Measurements from ENCODE around the gene MOK.

MOK gene

GRCh38 chr14:102231476-102232347 lies 73.3 kb downstream of the MOK start:
- intact Hi-C loops (cut with DNase I) = loop anchor here (10.0 kb wide), 1 partner anchor 283 kb away; no protein-coding TSS in a partner anchor
- peak in 1 of 10 donors; percentile 59 for DNase-seq

- peak in 1 of 10 donors; percentile 74 for DNase-seq
- intact Hi-C loops (cut with DNase I) = loop anchor here (10.0 kb wide), 1 partner anchor 284 kb away; no protein-coding TSS in a partner anchor
Measured at GRCh38 chr14:102230481-102231210, 74.3 kb downstream of the MOK start.

- intact Hi-C loops (cut with DNase I) = loop anchor here (10.0 kb wide), 1 partner anchor 285 kb away; no protein-coding TSS in a partner anchor
- peak in 1 of 10 donors; percentile 54 for DNase-seq
Measured at GRCh38 chr14:102229739-102230092, 75.2 kb downstream of the MOK start.

GRCh38 chr14:102229071-102229738 lies 75.8 kb downstream of the MOK start:
- intact Hi-C loops (cut with DNase I) = no loop called here
- peak in 1 of 10 donors; percentile 73 for DNase-seq

GRCh38 chr14:102227184-102227964 lies 77.6 kb downstream of the MOK start:
- intact Hi-C loops (cut with DNase I) = no loop called here
- DNase-seq = no peak

- no peak for DNase-seq
- intact Hi-C loops (cut with DNase I) = no loop called here
Measured at GRCh38 chr14:102226356-102227125, 78.4 kb downstream of the MOK start.

DNA sequence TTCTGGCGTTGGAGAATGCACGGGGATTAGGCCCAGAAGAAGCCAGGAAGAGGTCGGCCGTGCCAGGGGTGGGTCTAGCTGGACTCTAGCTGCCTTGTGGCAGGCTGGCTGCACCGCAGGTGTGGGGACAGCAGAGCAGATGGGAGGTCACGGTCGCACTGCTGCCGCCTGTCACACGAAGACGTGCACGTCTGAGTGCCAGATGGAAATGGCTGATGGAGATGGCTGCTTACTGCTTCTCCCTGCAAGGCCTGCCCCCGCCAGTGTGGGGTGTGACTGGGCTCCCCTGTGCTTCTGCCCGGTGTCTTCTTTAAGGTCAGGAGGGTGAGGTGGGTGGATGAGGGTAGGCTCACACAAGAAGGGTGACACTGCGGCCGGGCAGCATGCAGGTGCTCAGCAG lies 79.0 kb downstream of the MOK start:
- intact Hi-C loops (cut with DNase I) = no loop called here
- no peak for DNase-seq

- intact Hi-C loops (cut with DNase I) = no loop called here
- no peak for DNase-seq
Measured at GRCh38 chr14:102225386-102225785, 79.6 kb downstream of the MOK start.

GRCh38 chr14:102223682-102224081 lies 81.3 kb downstream of the MOK start:
- DNase-seq = no peak
- intact Hi-C loops (cut with DNase I) = no loop called here

- intact Hi-C loops (cut with DNase I) = no loop called here
Measured at GRCh38 chr14:102222751-102223150, 82.2 kb downstream of the MOK start.

DNA sequence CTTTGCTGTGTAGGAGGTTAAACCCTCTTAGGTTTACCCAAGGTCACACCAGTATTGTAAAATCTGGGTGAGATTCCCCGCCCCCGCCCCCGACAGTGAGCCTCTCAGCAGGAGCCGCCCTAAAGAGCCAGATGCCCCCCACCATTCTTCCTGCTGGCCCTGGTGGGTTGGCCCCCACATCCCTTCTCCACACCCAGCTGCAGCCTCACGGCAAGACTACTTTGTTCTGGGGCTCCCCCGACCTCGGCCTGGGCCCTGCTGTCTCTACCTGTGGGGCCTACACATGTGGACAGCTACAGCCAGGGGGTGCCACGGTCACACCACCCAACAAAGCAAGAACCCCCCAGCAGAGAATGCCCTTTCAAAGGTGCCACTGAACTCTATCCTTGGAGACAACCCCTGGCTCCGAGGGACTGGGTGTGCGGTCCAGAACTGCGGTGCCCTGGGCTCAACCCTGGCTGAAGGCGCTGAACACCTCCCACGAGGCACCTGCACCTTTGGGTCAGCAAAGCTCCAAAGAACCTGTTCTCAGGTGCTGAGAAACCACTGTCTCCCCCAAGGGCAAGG lies 82.9 kb downstream of the MOK start:
- intact Hi-C loops (cut with DNase I) = no loop called here
- no peak for DNase-seq

More at GRCh38 chr14:102222751-102223150, 82.2 kb downstream of the MOK start:
- peak in 1 of 10 donors; percentile 52 for DNase-seq

DNA sequence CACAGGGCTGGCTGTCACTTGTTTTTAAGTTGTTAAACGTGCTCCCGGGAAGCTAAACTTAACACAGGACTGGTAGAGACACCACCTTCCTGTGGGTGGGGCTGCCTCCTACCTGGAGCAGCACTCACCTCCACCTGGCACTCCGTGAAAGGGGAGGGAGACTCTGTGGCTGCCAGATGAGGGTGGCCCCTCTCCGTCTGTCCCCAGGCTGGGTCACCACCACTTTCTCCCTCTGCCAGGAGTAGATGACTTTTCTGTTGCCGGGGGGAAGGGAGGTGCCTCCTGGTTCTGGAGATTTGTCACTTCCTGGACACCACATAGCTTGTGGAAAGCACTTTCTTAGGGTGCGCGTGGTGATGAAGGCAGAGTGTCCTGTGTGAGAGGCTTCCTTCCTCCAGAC lies 83.9 kb downstream of the MOK start:
- no peak for DNase-seq
- intact Hi-C loops (cut with DNase I) = no loop called here

DNA sequence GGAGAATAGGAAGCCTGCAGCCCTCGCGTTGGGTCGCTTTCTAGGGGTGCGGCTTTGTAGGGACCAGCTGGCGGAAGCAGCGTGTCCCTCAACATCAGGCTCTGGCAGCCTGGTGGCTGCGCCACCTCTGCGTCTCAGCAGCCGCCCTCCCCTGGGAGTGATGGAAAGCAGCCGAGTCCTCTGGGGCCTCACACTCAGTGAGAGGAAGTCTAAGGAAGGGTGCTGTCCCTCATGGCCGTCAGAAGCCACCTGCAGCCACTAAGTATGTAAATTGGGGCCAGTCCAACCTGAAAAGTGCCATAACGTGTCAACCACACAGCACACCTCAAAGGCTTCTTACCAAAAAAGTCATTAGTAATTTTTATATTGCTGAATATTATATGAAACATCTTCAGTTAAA lies 84.9 kb downstream of the MOK start:
- intact Hi-C loops (cut with DNase I) = no loop called here
- no peak for DNase-seq

DNA sequence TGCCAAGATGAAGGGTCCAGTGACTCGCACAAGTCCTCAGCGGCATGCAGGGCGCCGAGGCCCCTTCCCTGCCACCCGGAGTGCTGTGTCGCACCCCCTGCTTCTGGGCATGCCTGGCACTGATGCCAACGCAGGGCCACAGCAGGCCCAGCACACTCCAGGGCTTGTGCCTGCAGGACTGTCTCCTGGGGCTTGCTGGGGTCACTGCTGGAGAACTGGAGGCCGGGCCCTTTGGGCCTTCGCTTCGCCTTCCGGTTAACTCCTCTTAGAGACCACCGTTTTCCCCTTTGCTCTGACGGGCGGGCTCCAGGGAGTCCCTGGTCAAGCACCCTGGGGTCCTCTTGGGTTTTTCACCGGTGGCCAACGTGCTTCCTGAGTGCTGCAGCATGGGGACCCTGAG lies 85.6 kb downstream of the MOK start:
- DNase-seq = peak in 1 of 10 donors; percentile 74

DNA sequence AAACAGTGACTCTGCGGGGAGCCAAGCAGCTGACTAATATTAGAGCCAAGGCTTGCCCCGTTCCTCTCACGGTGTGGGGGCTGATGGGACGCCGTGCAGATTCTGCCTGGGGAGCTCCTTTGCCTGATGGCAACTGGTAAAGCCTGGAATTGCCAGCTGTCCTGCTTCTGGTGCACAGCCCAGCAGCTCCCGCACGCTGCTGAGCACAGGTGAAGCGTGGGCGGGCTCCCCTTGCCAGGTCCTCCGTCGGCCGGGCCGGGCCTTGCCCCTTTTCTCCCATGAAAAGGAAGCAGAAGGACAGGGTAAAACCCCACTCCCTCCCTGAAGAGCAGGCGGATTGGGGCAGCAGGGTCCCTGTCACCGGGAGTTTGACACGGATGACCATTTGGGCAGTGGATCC lies 86.3 kb downstream of the MOK start:
- intact Hi-C loops (cut with DNase I) = loop anchor here (5.0 kb wide), 1 partner anchor 76 kb away; no protein-coding TSS in a partner anchor
- peak in 2 of 10 donors; percentile 32 to 80 for DNase-seq

More for the DNA sequence above, 85.6 kb downstream of the MOK start:
- intact Hi-C loops (cut with DNase I) = loop anchor here (5.0 kb wide), 1 partner anchor 77 kb away; no protein-coding TSS in a partner anchor

DNA sequence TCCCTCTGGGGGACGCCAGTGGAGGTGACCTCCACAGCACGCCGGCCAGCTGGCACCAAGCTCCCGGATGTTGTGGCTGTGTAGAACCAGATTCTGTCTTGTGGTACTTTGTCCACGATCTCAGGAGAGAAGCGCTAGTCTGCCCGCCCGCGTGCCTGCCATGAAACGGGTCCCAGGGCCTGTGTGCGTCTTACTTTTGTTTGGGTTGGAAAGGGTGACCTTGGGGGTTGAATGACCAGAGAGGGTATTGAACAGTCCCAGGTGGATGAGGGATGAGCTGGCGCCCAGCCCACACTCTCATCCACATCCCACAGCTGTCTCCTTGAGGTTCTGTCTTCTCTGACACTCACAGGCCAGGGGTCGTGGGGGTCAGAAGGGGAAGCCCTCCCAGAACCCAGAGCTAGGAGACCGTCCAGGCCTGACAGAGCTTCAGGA lies 87.0 kb downstream of the MOK start:
- peak in 1 of 10 donors; percentile 72 for DNase-seq
- intact Hi-C loops (cut with DNase I) = loop anchor here (5.0 kb wide), 1 partner anchor 76 kb away; no protein-coding TSS in a partner anchor

DNA sequence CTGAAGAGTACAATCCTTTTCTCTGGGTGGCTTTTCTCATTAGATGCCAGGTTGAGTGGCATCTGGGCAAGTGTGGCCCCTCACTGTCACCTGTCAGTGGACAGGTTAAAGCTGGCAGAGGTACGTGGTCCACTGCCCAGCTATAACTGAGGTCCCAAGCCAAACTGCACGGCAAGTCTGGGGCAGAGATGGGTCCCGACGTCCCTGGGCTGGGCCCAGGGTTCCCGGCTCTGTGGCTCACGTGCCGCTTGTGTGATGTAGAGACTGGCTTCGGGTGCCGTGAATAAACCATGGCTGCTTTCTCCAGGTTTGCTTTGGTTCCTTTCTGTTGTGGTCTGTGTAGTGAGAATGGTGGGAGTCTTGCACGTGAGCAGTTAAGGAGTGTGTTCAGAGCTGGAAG lies 87.6 kb downstream of the MOK start:
- intact Hi-C loops (cut with DNase I) = loop anchor here (5.0 kb wide), 1 partner anchor 75 kb away; no protein-coding TSS in a partner anchor
- peak in 1 of 10 donors; percentile 49 for DNase-seq

DNA sequence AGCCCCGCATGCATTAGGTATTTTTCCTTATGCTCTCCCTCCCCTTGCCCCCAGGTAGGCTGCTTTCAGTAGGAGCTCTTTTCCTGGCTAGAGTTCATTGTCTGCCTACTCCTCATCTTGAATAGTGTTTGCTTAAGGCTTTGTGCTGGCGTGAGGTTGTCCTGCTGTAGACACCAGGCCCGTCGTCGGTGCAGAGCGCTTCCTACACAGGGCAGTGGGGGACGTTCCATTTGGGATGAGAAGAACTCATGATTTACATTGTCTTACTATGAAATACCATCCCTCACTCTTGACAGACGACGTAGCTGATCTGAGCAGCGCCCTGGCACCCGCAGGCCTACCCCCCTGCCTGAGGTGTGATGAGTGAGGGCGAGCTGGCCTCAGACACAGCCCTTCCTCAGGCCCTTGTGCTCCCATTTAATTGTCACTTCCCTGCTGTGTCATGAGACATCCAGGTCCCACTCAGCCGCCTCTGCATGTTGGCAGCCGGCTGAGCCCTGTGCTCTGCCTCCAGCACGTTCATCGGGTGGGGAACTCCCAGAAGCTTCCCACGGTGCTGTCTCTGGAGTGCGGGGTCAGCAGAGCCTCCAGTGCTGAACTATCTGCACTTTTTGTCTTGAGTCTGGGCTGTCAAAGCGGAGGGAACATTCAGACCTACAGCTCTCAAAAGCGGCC lies 89.3 kb downstream of the MOK start:
- intact Hi-C loops (cut with DNase I) = loop anchor here (5.0 kb wide), 1 partner anchor 73 kb away; no protein-coding TSS in a partner anchor
- DNase-seq = peak in 1 of 10 donors; percentile 83

Data from posterior cingulate gyrus (tissue), 11 donors.